Fibroblast of villous mesenchyme (primary cell): ENCODE results near the gene CRTC1. TPM values are rescaled to one million over a fixed set of nuclear protein-coding genes. Genes with fewer than 3 reads are reported as not detected.

ENCODE experiments used
- DNase-seq: peaks from one replicate; pipeline ENCODE4 v3.0.0-alpha.2; 2010; ENCODE audit warnings: low read depth
- H3K4me3 ChIP-seq: 2 replicates; pipeline ENCODE4 v1.5.1; 2011; ENCODE audit warnings: low read depth, mild to moderate bottlenecking, low read length
- total RNA-seq: library from RNA; depleted of rRNA; stranded (reverse); fragments of >200 nt; gene quantifications from 2 replicates; pipeline ENCODE4 v1.2.3, GENCODE V29; 2012
- TF ChIP-seq, protein P1 (sequence below): IDR thresholded peaks from 2 replicates; pipeline ENCODE4 v1.5.1; 2012; ENCODE audit warnings: low read depth, mild to moderate bottlenecking, low read length; ENCODE audit not compliant: insufficient read depth

Gene CRTC1
- total RNA-seq, 1 donor: 2.2 TPM

DNA sequence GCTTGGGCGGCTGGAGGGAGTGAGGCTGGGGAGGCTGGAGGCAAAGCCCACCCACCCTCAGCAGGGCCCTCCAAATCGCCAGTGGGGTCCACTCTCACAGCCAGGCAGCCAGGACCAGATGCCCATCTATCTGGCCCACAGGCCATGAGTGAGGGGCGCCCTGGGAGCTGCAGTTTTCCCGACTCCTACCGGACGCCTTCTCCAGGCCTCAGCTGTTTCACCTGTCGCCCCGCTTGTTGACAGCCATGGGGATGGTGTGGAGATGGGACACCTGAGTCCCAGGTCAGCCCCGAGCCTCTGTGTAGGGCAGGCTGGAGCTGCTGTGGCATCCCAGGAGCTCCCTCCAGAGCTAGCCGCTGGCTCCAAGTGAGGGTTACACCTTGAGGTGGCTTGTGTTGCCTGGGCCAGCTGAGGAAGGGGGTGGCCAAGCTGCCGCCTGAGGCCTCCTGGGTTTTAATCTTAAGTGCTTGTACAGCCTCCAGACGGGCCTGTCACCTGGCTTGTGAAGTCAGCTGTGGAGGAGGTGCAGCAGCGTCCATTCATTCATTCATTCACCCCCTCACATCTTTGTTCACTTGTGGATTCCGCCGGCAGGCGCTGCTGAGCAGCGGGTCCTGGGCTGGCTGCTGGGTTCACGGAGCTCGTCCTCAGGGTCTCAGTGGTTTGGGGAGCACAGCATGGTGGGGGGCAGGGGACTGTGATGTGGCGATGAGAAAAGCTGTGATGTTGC is 55.6 kb downstream of the CRTC1 start:
- TF ChIP-seq, protein P1, sequence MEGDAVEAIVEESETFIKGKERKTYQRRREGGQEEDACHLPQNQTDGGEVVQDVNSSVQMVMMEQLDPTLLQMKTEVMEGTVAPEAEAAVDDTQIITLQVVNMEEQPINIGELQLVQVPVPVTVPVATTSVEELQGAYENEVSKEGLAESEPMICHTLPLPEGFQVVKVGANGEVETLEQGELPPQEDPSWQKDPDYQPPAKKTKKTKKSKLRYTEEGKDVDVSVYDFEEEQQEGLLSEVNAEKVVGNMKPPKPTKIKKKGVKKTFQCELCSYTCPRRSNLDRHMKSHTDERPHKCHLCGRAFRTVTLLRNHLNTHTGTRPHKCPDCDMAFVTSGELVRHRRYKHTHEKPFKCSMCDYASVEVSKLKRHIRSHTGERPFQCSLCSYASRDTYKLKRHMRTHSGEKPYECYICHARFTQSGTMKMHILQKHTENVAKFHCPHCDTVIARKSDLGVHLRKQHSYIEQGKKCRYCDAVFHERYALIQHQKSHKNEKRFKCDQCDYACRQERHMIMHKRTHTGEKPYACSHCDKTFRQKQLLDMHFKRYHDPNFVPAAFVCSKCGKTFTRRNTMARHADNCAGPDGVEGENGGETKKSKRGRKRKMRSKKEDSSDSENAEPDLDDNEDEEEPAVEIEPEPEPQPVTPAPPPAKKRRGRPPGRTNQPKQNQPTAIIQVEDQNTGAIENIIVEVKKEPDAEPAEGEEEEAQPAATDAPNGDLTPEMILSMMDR: no peak
- no peak overlapping the region for H3K4me3 ChIP-seq
- no peak for DNase-seq

DNA sequence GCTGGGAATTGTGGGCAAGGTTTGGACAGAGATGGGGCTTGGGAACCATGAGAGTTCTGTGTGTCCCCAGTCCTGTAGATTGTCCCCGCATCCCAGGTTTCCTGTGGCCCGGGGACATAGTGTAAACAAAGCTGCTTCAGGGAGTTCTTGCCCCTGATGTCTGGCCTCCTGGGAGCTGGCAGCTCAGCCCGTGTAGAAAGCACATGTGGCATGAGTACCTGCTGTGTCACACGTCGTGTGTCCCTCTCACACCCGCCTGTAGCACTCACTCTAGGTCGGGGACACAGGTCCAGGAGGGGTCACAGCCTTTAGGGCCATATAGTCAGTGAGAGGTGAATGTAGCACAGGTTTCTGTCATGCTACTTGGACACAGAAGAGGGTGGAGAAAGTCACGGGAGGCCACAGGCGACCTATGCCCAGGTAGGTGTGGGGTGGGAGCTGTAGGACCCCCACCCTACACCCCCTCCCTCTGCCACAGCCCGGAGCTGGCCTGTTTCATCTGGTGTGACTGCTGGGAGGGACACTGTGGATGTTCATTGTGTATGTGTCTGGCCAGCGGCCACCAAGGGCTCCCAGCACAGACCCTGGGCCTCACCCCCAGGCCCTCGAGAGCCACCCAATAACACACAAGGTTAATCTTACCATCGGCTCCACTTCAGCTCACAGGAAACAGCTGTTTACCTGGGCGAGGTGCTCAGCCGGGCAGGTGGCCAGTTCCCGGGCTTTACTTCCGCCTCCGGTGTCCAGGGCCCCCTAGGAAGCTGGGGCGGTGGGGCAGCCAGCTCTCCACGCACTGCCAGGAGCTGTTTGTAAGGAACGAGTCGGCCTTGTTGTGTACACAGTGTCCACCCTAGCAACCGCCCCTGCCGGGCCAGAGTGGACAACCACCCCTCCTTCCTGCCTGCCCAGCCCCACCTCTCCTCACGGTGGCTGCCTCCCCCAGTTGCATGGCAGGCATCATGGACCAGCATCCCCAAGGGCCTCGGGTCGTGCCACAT is 57.9 kb downstream of the CRTC1 start:
- no peak overlapping the region for H3K4me3 ChIP-seq
- TF ChIP-seq, protein P1: no peak
- no peak for DNase-seq

DNA sequence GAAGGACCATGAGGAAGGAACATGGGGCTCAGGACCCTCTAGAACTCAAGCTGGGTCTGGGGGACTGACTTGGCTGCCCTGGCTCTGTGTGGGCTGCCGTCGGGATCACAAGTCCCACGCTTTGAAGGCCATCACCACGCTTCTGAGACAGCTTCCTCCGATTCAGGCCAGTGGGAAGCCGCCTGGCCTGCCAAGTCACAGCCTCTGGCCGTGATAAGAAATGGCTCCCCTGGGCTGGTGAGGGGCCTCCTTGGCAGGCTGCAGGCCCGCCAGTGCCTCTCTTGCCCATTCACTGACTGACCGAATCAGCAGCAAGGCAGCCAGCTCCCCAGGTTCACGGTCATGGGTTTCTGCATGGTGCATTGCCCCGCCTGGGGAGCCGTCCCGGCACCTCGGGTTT is 58.8 kb downstream of the CRTC1 start:
- H3K4me3 ChIP-seq: no peak overlapping the region
- TF ChIP-seq, protein P1: no peak
- DNase-seq: no peak

DNA sequence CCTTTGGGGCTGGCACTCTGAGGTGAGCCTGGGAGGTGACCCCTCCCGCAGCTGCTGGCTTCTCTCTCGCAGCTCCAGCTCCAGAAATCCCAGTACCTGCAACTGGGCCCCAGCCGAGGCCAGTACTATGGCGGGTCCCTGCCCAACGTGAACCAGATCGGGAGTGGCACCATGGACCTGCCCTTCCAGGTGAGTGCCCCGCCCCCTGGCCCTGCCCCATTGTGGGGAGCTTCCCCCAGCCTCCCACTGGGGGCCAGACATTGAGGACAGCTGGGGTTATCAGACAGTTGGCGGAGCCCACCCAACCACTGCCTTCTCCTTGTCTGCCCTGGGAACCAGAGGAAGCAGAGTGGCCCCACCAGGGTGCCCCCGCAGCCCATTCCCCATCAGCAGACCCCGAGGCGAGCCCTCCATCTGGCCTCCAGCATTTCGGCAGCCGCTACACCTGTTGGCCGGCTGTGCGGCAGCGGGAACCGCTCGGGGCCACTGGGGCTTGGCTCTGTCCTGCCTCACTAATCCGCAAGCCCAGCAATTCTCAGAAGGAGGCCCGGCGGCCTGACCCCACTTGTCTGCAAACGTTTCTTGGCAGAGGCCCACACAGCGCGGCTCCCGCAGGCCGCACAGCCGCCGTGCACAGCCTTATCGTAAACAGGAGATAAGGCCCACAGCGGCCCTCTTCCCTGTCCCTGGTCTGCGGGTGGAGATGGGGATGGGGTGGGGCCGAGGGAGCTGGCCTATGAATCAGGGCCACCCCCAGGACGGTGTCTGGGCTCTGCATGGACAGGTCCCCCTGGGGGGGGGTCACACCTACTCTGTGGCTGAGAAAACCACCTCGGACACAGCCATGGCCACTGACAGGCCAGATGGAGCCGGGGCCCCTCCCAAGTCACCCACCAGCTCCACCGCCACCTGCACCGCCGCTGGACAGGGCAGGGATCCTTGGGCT is 59.6 kb downstream of the CRTC1 start:
- DNase-seq: peak; percentile 95
- no peak overlapping the region for H3K4me3 ChIP-seq
- TF ChIP-seq, protein P1: no peak

DNA sequence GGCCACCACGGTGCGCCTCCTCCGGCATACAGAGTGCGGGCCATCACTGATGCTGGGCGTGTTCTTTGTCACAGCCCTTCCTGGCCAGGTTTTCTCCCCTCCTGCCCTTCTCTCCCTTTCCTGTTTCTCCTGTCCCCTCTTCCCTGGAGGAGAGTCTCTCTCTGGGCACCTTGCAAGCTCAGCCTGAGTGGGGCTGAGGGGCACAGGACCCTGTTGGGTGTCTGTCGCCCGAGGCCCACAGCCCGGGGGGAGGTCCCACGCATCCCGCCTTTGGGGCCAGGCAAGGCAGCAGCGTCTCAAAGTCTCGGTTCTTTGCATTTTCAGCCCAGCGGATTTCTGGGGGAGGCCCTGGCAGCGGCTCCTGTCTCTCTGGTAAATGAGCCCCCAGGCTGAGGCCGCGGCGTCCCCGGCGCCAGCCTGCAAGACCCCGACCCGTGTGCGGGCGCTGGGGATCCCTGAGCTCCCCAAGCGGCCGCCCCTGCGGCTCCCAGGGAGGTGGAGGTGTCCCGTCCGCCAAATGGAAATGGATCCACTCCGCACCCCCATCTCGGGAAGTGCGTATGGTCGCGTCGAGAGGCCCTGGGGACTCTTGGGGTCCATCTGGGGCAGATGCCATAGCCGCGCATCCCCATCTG is 60.4 kb downstream of the CRTC1 start:
- no peak for DNase-seq
- TF ChIP-seq, protein P1: no peak

More for the DNA sequence above, 60.4 kb downstream of the CRTC1 start:
- no peak overlapping the region for H3K4me3 ChIP-seq
